HepG2 (cell line): ENCODE data around the gene ANO3. TPM values are rescaled to one million over a fixed set of nuclear protein-coding genes. Genes with fewer than 3 reads are reported as not detected.

Experiments
- ATAC-seq: fragments of 200-7000 bp; cut with Tn5 transposase; 3 replicates; pipeline ENCODE4 v1.9.1; 2020; ENCODE audit warnings: mild to moderate bottlenecking, moderate library complexity
- BruUV-seq: library from RNA; stranded (reverse); fragments of 400-500 nt; replicated peaks from 2 replicates; lab custom pipeline; 2021; lab: Mats Ljungman, UMichigan
- CTCF ChIA-PET: fragments of 300-600 bp; formaldehyde crosslinking; extraction: SDS; loops from one replicate; lab custom pipeline; 2021; ENCODE audit warnings: low total read pairs, inconsistent platforms, low intra/inter-chr PET ratio; lab: Yijun Ruan, JAX
- POLR2A ChIA-PET: fragments of 350-600 bp; sonication (Branson Sonifier 250); formaldehyde crosslinking; loops from one replicate; lab custom pipeline; 2020; ENCODE audit warnings: antibody characterized with exemption, inconsistent platforms; lab: Yijun Ruan, JAX
- DNase-seq: peaks from one replicate; pipeline ENCODE4 v3.0.0-alpha.2; 2015; ENCODE audit warnings: low spot score
- FAIRE-seq: peaks from 3 replicates; lab custom pipeline; 2011; peaks lifted over from hg19 to GRCh38; lab: Jason Lieb, UNC
- H2AFZ ChIP-seq: one replicate; pipeline ENCODE4 v1.6.1; 2011; ENCODE audit warnings: low read length, inconsistent platforms
- H3K27ac ChIP-seq: fragments of 300-600 bp; 3 replicates; pipeline ENCODE4 v1.8.0; 2011; ENCODE audit warnings: mixed run types, mild to moderate bottlenecking, mixed read lengths, low read length, inconsistent platforms; ENCODE audit not compliant: insufficient read depth; ENCODE audit errors: extremely low read length
- H3K27me3 ChIP-seq, 2 experiments: fragments of 200-600 bp in 1 of 2; 2 replicates in 1 of 2; 3 replicates in 1 of 2; pipeline versions ENCODE4 v1.6.0 to v1.8.0; 2011; ENCODE audit warnings: low read length in 2 of 2, mild to moderate bottlenecking in 2 of 2, moderate library complexity in 2 of 2, inconsistent platforms in 1 of 2; ENCODE audit not compliant: insufficient read depth in 2 of 2, control insufficient read depth in 1 of 2
- H3K36me3 ChIP-seq, 2 experiments: fragments of 200-600 bp in 1 of 2; replicated peaks in 1 of 2; 2 replicates in 1 of 2; 3 replicates in 1 of 2; pipeline versions ENCODE4 v1.5.1 to v1.8.0; 2011; ENCODE audit warnings: low read length in 2 of 2, inconsistent platforms in 1 of 2; ENCODE audit not compliant: insufficient read depth in 2 of 2, control insufficient read depth in 1 of 2
- H3K4me1 ChIP-seq: 2 replicates; pipeline ENCODE4 v1.5.1; 2012; ENCODE audit warnings: low read length, inconsistent platforms; ENCODE audit not compliant: insufficient read depth
- H3K4me2 ChIP-seq: 2 replicates; pipeline ENCODE4 v1.6.0; 2011; ENCODE audit warnings: low read depth, low read length, inconsistent platforms
- H3K4me3 ChIP-seq, 3 experiments: fragments of 200-600 bp in 1 of 3; sonication (generic), shearing (Covaris generic) in 1 of 3; replicated peaks in 1 of 3; 2 replicates each; pipeline ENCODE4 v1.5.1; 2011 to 2016; ENCODE audit warnings: low read length in 3 of 3, inconsistent platforms in 2 of 3, low read depth in 2 of 3, mild to moderate bottlenecking in 2 of 3, control low read depth in 1 of 3, mixed read lengths in 1 of 3; ENCODE audit not compliant: insufficient read depth in 1 of 3
- H3K79me2 ChIP-seq: one replicate; pipeline ENCODE4 v1.6.1; 2011; ENCODE audit warnings: low read length, inconsistent platforms; ENCODE audit not compliant: insufficient read depth
- H3K9ac ChIP-seq: 2 replicates; pipeline ENCODE4 v1.6.0; 2011; ENCODE audit warnings: mild to moderate bottlenecking, low read depth, low read length, inconsistent platforms; ENCODE audit not compliant: insufficient read depth
- H3K9me3 ChIP-seq: 2 replicates; pipeline ENCODE4 v1.5.1; 2012; ENCODE audit warnings: mild to moderate bottlenecking, low read length
- H4K20me1 ChIP-seq: 2 replicates; pipeline ENCODE4 v1.6.0; 2011; ENCODE audit warnings: inconsistent platforms, mild to moderate bottlenecking, low read length, moderate library complexity; ENCODE audit not compliant: insufficient read depth
- CBX1 ChIP-seq: IDR thresholded peaks from one replicate; pipeline ENCODE4 v1.6.1; 2016; ENCODE audit warnings: antibody characterized with exemption, low read depth
- JUN ChIP-seq: sonication (generic); formaldehyde crosslinking; IDR thresholded peaks from 2 replicates; pipeline ENCODE4 v1.4.0; 2020; ENCODE audit warnings: mild to moderate bottlenecking, missing genetic modification reagents
- MAFF ChIP-seq: IDR thresholded peaks from 2 replicates; pipeline ENCODE4 v1.6.1; 2011; ENCODE audit warnings: low read depth, low read length, improper control_type of control experiment
- PAX8 ChIP-seq: sonication (generic); formaldehyde crosslinking; IDR thresholded peaks from 2 replicates; pipeline ENCODE4 v1.8.0; 2022; ENCODE audit warnings: mild to moderate bottlenecking, missing genetic modification reagents, borderline replicate concordance
- SNAPC5 ChIP-seq: sonication (generic); formaldehyde crosslinking; IDR thresholded peaks from 2 replicates; pipeline ENCODE4 v1.8.1; 2023; ENCODE audit warnings: mild to moderate bottlenecking, missing genetic modification reagents, borderline replicate concordance
- ZHX2 ChIP-seq, 2 experiments: sonication (generic) in 1 of 2; formaldehyde crosslinking in 1 of 2; IDR thresholded peaks; 2 replicates each; pipeline versions ENCODE4 v1.6.1 to v1.9.0; 2014 to 2022; ENCODE audit warnings: antibody characterized with exemption in 1 of 2, borderline replicate concordance in 1 of 2, inconsistent platforms in 1 of 2, low read depth in 1 of 2, missing genetic modification reagents in 1 of 2
- ZNF484 ChIP-seq: sonication (generic); formaldehyde crosslinking; IDR thresholded peaks from 2 replicates; pipeline ENCODE4 v1.5.1; 2020; ENCODE audit warnings: mild to moderate bottlenecking, low read depth, missing genetic modification reagents, borderline replicate concordance
- ZNF7 ChIP-seq: IDR thresholded peaks from 2 replicates; pipeline ENCODE4 v1.6.1; 2016; ENCODE audit warnings: missing biosample characterization, missing genetic modification reagents
- WGBS: methylation state at CpG from one replicate; pipeline ENCODE4 v1.1.6; 2017; ENCODE audit warnings: low lambda C conversion rate; 5-methylcytosine and 5-hydroxymethylcytosine counted together
- in situ Hi-C: cut with HindIII; loops from 2 replicates; pipeline ENCODE4 v1.10.0; 2017; ENCODE audit warnings: low pct_unique_long_range_greater_than_20kb; ENCODE audit not compliant: extremely low pct_ligation_motif_present
- intact Hi-C: fragments of 100-400 bp; cut with micrococcal nuclease; formaldehyde crosslinking; loops from one replicate; pipeline ENCODE4 v1.10.0; 2022; ENCODE audit not compliant: unreplicated experiment
- polyA plus RNA-seq, 8 experiments: library from polyadenylated mRNA; depleted of rRNA in 3 of 8; stranded (reverse) in 7 of 8; unstranded in 1 of 8; fragments of >200 nt; fragmentation: Illumina TruSeq in 4 of 8; extraction: Trizol in 4 of 8; gene quantifications; 2 replicates each; pipeline versions ENCODE4 v1.2.1 to v1.2.3, GENCODE V29; 2011 to 2016; ENCODE audit warnings: low read depth in 4 of 8, missing spikeins in 1 of 8, mixed read lengths in 1 of 8; ENCODE audit not compliant: insufficient read depth in 1 of 8
- total RNA-seq, 5 experiments: library from RNA; depleted of rRNA; stranded (reverse); fragments of >200 nt; fragmentation: Illumina TruSeq; extraction: Trizol; gene quantifications; 2 replicates each; pipeline ENCODE4 v1.2.3, GENCODE V29; 2016; ENCODE audit warnings: low read depth in 1 of 5

Gene ANO3
- total and polyA plus RNA-seq, 2 of the 13 experiments (the other 11 are each of a cell fraction or from before 2014, with no cell fraction given) = 0.17 to 0.44 TPM

GRCh38 chr11:26439854-26440253 is 107.9 kb downstream of the ANO3 start (continued):
- TF ChIP-seq ZHX2 (IDR thresholded peaks at IDR 0.05; ENCODE audit: low read depth) (no peak), ZHX2 (CRISPR knock-in tag; IDR thresholded peaks at IDR 0.05; ENCODE audit: borderline replicate concordance) (no peak), JUN (no peak), ZNF7 (CRISPR knock-in tag) (no peak), SNAPC5 (CRISPR knock-in tag) (no peak), PAX8 (CRISPR knock-in tag) (no peak), MAFF (no peak)

- no peaks in the 10 kb centered on the region for H3K36me3 ChIP-seq
- no peak overlapping the region for H3K9ac ChIP-seq
- H3K79me2 ChIP-seq = no peaks in the 10 kb centered on the region
- H4K20me1 ChIP-seq = no peaks in the 10 kb centered on the region
- TF ChIP-seq ZNF484 (CRISPR knock-in tag) (no peak), CBX1 (no peak)
- H3K4me3 ChIP-seq = no peak overlapping the region
- no peak overlapping the region for H3K27ac ChIP-seq
- CTCF ChIA-PET = no interaction called here
- no peak for FAIRE-seq
- H3K4me2 ChIP-seq = no peak overlapping the region
- no peaks in the 10 kb centered on the region for H3K4me1 ChIP-seq
- intact Hi-C loops (no loop called here), in situ Hi-C loops (no loop called here)
- no peak overlapping the region for H2AFZ ChIP-seq
- no peak for ATAC-seq
- POLR2A ChIA-PET = no interaction called here
- no peaks in the 10 kb centered on the region for H3K9me3 ChIP-seq
- WGBS = 4% methylated on average over 2 of the region's 2 CpGs
- BruUV-seq = no TSS peak
- no peaks in the 10 kb centered on the region for H3K27me3 ChIP-seq
- no peak for DNase-seq
Observed at GRCh38 chr11:26442131-26442530, 110.2 kb downstream of the ANO3 start.
